DND-41 (cell line): ENCODE data around the gene MAN1B1.

ENCODE experiments used
- ATAC-seq: fragments of 200-7000 bp; cut with Tn5 transposase; 3 replicates; pipeline ENCODE4 v1.9.1; 2021; ENCODE audit warnings: low read depth; ENCODE audit not compliant: insufficient read depth
- DNase-seq: peaks from one replicate; pipeline ENCODE4 v3.0.0-alpha.2; 2020
- H2AFZ ChIP-seq: 2 replicates; pipeline ENCODE4 v1.6.0; 2012; ENCODE audit warnings: low read depth, low read length
- H3K27ac ChIP-seq: 2 replicates; pipeline ENCODE4 v1.5.1; 2012; ENCODE audit warnings: low read length, inconsistent platforms
- H3K27me3 ChIP-seq: fragments of 200-600 bp; sonication (generic); 2 replicates; pipeline ENCODE4 v1.6.0; 2012; ENCODE audit warnings: low read length, mild to moderate bottlenecking, inconsistent platforms; ENCODE audit not compliant: insufficient read depth, poor library complexity
- H3K36me3 ChIP-seq: 2 replicates; pipeline ENCODE4 v1.5.1; 2012; ENCODE audit warnings: low read length, inconsistent platforms; ENCODE audit not compliant: insufficient read depth
- H3K4me1 ChIP-seq: 2 replicates; pipeline ENCODE4 v1.5.1; 2012; ENCODE audit warnings: mild to moderate bottlenecking, low read length; ENCODE audit not compliant: insufficient read depth
- H3K4me2 ChIP-seq: 2 replicates; pipeline ENCODE4 v1.6.0; 2012; ENCODE audit warnings: mild to moderate bottlenecking, moderate library complexity, low read length, inconsistent platforms; ENCODE audit not compliant: insufficient read depth
- H3K4me3 ChIP-seq, 2 experiments: fragments of 200-600 bp in 1 of 2; shearing (Covaris generic) in 1 of 2; 2 replicates each; pipeline ENCODE4 v1.5.1; 2012 to 2016; ENCODE audit warnings: inconsistent platforms in 2 of 2, low read length in 2 of 2, mild to moderate bottlenecking in 2 of 2, low read depth in 1 of 2, moderate library complexity in 1 of 2
- H3K79me2 ChIP-seq: 2 replicates; pipeline ENCODE4 v1.6.0; 2012; ENCODE audit warnings: low read length, inconsistent platforms; ENCODE audit not compliant: insufficient read depth
- H3K9ac ChIP-seq: 2 replicates; pipeline ENCODE4 v1.6.0; 2012; ENCODE audit warnings: low read depth, mild to moderate bottlenecking, inconsistent platforms, low read length, moderate library complexity
- H3K9me3 ChIP-seq: 2 replicates; pipeline ENCODE4 v1.5.1; 2012; ENCODE audit warnings: low read length, moderate library complexity, mild to moderate bottlenecking, inconsistent platforms; ENCODE audit not compliant: insufficient read depth, severe bottlenecking
- H4K20me1 ChIP-seq: 2 replicates; pipeline ENCODE4 v1.6.0; 2012; ENCODE audit warnings: low read length; ENCODE audit not compliant: insufficient read depth
- EZH2 ChIP-seq: IDR thresholded peaks from 3 replicates; pipeline ENCODE4 v1.6.1; 2012; ENCODE audit warnings: borderline replicate concordance, low read depth, mild to moderate bottlenecking, moderate library complexity, low read length, inconsistent platforms; ENCODE audit not compliant: severe bottlenecking
- TF ChIP-seq, protein P1 (sequence below): IDR thresholded peaks from 2 replicates; pipeline ENCODE4 v1.5.1; 2012; ENCODE audit warnings: borderline replicate concordance, low read length, moderate library complexity, mild to moderate bottlenecking; ENCODE audit not compliant: poor library complexity, severe bottlenecking; ENCODE audit errors: extremely low read depth

The MAN1B1 gene

DNA sequence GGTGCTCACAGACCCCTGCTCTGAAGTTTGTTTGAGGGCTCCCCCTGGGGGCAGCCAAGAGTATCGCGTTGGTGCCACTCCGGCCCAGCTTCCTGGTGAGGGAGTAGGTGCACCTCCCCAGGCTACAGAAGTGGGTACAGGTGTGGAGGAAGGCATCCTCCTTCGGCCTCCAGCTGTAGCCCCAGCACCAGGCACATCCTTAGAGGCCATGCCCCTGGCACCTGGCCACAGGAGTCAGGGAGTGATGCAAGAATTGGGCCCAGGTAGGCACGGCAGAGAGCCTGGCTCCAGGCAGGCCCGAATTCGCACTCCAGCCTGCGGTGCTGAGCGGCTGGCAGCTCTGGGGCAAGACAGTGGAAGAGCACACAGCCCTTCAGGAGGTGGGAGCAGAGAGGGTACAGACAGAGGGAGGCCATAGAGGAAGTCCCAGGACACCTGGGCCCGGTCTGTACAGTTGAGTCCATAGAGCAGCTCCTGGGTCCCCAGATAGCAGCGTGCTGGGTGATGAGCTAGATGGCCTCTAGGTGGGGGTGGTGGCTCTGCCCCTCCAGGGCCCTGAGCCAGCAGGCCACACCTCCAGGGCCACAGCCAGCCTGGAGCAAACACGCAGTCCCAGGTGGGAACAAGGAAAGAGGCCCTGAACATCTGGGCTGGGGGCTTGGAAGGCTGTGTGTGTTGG lies 18.8 kb upstream of the MAN1B1 start:
- Histone ChIP-seq H4K20me1 (peaks cover 50% of the 10 kb centered on the region), H3K9ac (peak overlapping the region; percentile 60; the same call in 1 of the 2 replicates), H3K4me1 (peaks cover 37% of the 10 kb centered on the region), H2AFZ (no peak overlapping the region), H3K79me2 (peaks cover 16% of the 10 kb centered on the region), H3K27me3 (no peaks in the 10 kb centered on the region), H3K4me3 (peak overlapping the region in 1 of 2 experiments; percentile 76; a peak in 2 of 4 replicates), H3K36me3 (peaks cover 29% of the 10 kb centered on the region), H3K27ac (no peak overlapping the region), H3K9me3 (no peaks in the 10 kb centered on the region), H3K4me2 (peak overlapping the region; percentile 97)
- ATAC-seq = peak; percentile 61
- peak; percentile 87 for DNase-seq
- TF ChIP-seq, protein P1, sequence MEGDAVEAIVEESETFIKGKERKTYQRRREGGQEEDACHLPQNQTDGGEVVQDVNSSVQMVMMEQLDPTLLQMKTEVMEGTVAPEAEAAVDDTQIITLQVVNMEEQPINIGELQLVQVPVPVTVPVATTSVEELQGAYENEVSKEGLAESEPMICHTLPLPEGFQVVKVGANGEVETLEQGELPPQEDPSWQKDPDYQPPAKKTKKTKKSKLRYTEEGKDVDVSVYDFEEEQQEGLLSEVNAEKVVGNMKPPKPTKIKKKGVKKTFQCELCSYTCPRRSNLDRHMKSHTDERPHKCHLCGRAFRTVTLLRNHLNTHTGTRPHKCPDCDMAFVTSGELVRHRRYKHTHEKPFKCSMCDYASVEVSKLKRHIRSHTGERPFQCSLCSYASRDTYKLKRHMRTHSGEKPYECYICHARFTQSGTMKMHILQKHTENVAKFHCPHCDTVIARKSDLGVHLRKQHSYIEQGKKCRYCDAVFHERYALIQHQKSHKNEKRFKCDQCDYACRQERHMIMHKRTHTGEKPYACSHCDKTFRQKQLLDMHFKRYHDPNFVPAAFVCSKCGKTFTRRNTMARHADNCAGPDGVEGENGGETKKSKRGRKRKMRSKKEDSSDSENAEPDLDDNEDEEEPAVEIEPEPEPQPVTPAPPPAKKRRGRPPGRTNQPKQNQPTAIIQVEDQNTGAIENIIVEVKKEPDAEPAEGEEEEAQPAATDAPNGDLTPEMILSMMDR = peak; percentile 80
- TF ChIP-seq EZH2 = no peak

DNA sequence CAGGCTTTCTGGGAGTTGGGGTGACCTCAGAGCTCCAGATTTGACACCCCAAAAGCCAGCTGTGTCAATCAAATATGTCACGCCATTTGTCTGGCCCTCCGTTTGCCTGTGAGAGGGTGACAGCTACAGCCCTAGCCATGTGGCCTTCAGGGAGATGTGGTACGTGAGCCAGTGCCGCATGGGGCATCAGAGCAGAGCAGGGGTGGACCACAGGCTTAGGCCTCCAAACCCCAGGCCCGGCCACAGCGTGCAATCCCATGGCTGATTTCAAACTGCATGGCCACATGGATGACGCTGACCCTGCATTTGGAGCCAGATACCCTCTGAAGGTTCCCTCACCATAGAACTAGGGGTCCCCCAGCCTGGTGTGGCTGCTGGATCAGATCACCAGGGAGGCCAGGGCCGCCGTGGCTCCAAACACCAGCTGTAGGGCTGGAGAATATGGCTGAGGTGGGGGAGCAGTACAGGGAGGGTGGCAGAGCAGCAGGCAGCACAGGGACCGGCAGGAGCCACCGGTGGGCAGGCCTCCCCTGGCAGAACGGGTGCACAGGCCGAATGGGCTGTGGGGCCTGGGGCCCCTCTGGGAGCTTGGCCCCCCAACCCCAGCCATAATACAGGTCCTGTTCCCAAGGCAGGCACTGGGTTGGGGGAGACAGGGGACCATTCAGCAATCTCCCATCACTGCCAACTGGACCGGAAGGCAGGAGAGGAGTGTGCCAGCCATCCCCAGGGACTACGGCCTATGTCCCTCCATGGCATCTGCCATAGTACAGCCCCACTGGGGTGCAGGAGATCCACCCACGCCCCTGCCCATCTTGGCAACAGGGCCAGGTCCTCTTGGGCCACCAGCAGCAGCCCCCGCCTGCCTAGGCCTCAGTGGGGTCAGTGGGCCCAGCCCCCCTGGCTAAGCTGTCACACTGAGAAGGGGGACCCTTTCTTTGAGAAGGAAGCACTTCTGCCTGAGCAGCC lies 18.0 kb upstream of the MAN1B1 start:
- Histone ChIP-seq H3K9me3 (no peaks in the 10 kb centered on the region), H3K27me3 (no peaks in the 10 kb centered on the region), H3K4me3 (peak overlapping the region; percentile 53 to 76; a peak in 3 of 4 replicates), H4K20me1 (peaks cover 45% of the 10 kb centered on the region), H3K36me3 (peaks cover 27% of the 10 kb centered on the region), H2AFZ (no peak overlapping the region), H3K79me2 (peaks cover 16% of the 10 kb centered on the region), H3K4me1 (peaks cover 37% of the 10 kb centered on the region), H3K9ac (peak overlapping the region; percentile 60), H3K4me2 (peak overlapping the region; percentile 97), H3K27ac (no peak overlapping the region; the same call in 1 of the 2 replicates)
- no peak for ATAC-seq
- DNase-seq = no peak
- TF ChIP-seq, protein P1 = no peak
- TF ChIP-seq EZH2 = no peak

DNA sequence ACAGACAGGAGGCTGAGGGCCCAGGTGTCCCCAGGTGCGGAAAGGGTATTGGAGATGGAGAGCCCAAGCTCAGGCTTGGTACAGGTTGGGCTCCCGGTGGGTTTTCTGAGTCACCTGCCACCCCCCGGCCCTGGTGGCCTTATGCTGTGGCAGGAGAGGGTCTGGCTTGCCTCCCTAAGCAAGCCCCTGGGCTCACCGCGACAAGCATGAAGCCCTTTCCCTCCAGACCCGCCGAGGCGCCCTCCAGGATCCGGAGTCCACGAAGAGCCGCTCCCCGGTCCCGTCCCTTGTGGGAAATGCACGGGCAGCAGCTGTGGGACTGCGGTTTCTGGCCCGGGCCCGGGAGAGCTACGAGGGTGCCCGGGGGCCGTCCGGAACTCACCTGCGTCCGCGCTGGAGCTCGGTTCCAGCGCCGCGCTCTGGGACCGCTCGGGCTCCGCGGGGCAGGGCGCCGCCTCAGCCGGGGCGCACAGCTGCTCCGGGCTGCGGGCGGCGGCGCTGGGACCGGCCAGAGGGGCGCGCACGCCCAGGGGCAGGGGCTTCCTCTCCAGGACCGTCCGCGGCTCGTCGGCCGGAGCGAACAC lies 17.2 kb upstream of the MAN1B1 start:
- DNase-seq (peak; percentile 23), ATAC-seq (peak; percentile 25; the same call in 1 of the 3 replicates)
- Histone ChIP-seq H3K9me3 (no peaks in the 10 kb centered on the region), H3K27me3 (no peaks in the 10 kb centered on the region), H3K4me3 (peak overlapping the region; percentile 53 to 76; a peak in 3 of 4 replicates), H3K4me1 (peaks cover 37% of the 10 kb centered on the region), H3K9ac (peak overlapping the region; percentile 60), H4K20me1 (peaks cover 38% of the 10 kb centered on the region), H3K79me2 (peaks cover 16% of the 10 kb centered on the region), H3K36me3 (peaks cover 20% of the 10 kb centered on the region), H3K27ac (peak overlapping the region; percentile 6; the same call in 1 of the 2 replicates), H2AFZ (no peak overlapping the region; the same call in 1 of the 2 replicates), H3K4me2 (peak overlapping the region; percentile 97)
- TF ChIP-seq, protein P1 = no peak
- TF ChIP-seq EZH2 = no peak
